Erythroblast (primary cell): ENCODE measurements around the gene PGLYRP3.

Experiments used
- GATA1 ChIP-seq: IDR thresholded peaks from 2 replicates; pipeline ENCODE4 v1.6.1; 2011; ENCODE audit warnings: low read depth, mild to moderate bottlenecking, control low read depth, low read length, moderate library complexity
- POLR2A ChIP-seq: IDR thresholded peaks from 2 replicates; pipeline ENCODE4 v1.6.1; 2011; ENCODE audit warnings: mild to moderate bottlenecking, low read length

DNA sequence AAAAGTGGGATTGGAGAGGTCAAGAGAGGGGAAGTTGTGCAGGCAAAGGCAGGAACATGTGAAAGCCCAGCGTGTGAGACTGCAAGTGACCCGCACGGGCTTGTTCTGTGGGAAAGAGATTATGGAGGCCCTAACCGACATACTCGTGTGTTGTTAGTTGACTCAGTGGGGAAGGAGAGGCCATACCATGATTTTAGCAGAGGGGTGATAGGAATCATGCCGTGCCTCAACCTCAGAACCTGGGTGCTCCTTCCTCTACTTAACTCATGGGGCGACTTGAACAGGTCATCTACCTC lies 19.3 kb downstream of the PGLYRP3 start:
- TF ChIP-seq POLR2A (no peak), GATA1 (no peak)
